ENCODE measurements around the gene KRTAP5-10. TPM values are rescaled to one million over a fixed set of nuclear protein-coding genes. Genes with fewer than 3 reads are reported as not detected.

Gene KRTAP5-10
- polyA plus RNA-seq, 2 of the 4 experiments (the other 2 are of a cell fraction) = not detected

DNA sequence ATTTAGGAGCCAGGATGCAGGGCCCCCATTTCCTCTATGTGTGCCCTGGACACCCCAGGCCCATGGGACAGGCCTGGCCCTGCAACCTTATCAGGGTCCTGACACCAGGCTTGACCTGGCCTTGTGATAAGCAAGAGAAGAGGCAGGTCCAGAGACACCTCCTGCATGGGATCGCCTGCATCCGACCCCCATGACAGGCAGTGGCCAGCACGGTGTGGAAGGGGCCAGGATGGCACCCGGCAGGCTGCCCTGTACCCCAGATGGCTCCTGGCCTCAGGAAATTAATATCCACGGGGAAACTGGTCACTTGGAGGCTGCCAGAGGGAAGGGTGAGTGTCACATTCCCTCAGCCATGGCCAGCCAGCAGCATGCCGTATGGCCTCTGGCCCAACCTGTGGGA, 10.4 kb upstream of the KRTAP5-10 start:
- ATAC-seq (no peak; a peak in 1 of 6 replicates), DNase-seq (ENCODE audit: low read depth in 1 of 2, low spot score in 1 of 2) (no peak), FAIRE-seq (no peak)
- POLR2A ChIA-PET = no interaction called here
- WGBS (ENCODE audit: missing lambda C conversion rate) = 80% methylated on average over 1 of the region's 6 CpGs
- Histone ChIP-seq H3K9me3 (no peaks in the 10 kb centered on the region), H3K27ac (no peak overlapping the region), H3K4me1 (no peaks in the 10 kb centered on the region), H3K4me2 (no peak overlapping the region), H3K4me3 (no peak overlapping the region)
- CTCF ChIA-PET = no interaction called here
- TF ChIP-seq NPAS2 (CRISPR knock-in tag; IDR thresholded peaks at IDR 0.05; ENCODE audit: borderline replicate concordance) = no peak

DNA sequence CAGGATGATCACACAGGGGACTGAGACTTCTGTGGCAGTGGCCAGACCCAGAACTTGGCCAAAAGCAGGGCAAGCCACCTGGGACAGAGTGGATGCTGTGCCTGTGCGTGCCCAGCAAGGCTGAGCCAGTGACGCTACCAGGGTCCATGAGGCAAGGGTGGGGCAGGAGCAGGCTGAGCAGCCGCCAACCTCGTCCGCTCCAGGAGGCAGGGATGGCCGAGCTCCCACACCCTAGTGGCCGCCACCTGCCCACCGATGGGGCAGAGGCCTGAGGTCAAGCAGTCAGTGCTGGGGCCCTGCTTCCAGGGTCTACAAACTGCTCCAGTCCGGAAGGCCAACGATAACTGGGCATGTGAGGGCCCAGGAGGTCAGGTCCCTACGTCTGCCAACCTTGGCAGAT, 9.9 kb upstream of the KRTAP5-10 start:
- no peak for ATAC-seq
- CTCF ChIA-PET = no interaction called here
- TF ChIP-seq NPAS2 (CRISPR knock-in tag; IDR thresholded peaks at IDR 0.05; ENCODE audit: borderline replicate concordance) (no peak), SREBF2 (IDR thresholded peaks at IDR 0.05) (no peak), MAFK (IDR thresholded peaks at IDR 0.05; ENCODE audit: partially characterized antibody) (no peak), PHF8 (IDR thresholded peaks at IDR 0.05; ENCODE audit: borderline replicate concordance, low read depth) (no peak), CHD4 (IDR thresholded peaks at IDR 0.05; ENCODE audit: borderline replicate concordance) (no peak), ZC3H11A (IDR thresholded peaks at IDR 0.05) (no peak), KDM5A (IDR thresholded peaks at IDR 0.05) (no peak), MYC (IDR thresholded peaks at IDR 0.05; ENCODE audit: borderline replicate concordance, low read length) (no peak), ZNF302 (CRISPR knock-in tag; IDR thresholded peaks at IDR 0.05) (no peak), EP300 (IDR thresholded peaks at IDR 0.05) (no peak), CBX8 (IDR thresholded peaks at IDR 0.05) (no peak), KDM1A (IDR thresholded peaks at IDR 0.05; ENCODE audit: low read depth) (no peak)
- TF ChIP-seq, protein P1, sequence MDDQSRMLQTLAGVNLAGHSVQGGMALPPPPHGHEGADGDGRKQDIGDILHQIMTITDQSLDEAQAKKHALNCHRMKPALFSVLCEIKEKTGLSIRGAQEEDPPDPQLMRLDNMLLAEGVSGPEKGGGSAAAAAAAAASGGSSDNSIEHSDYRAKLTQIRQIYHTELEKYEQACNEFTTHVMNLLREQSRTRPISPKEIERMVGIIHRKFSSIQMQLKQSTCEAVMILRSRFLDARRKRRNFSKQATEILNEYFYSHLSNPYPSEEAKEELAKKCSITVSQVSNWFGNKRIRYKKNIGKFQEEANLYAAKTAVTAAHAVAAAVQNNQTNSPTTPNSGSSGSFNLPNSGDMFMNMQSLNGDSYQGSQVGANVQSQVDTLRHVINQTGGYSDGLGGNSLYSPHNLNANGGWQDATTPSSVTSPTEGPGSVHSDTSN (IDR thresholded peaks at IDR 0.05) = no peak
- TF ChIP-seq, protein P2, sequence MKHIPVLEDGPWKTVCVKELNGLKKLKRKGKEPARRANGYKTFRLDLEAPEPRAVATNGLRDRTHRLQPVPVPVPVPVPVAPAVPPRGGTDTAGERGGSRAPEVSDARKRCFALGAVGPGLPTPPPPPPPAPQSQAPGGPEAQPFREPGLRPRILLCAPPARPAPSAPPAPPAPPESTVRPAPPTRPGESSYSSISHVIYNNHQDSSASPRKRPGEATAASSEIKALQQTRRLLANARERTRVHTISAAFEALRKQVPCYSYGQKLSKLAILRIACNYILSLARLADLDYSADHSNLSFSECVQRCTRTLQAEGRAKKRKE (CRISPR knock-in tag; IDR thresholded peaks at IDR 0.05; ENCODE audit: low read depth) = no peak
- TF ChIP-seq, protein P3, sequence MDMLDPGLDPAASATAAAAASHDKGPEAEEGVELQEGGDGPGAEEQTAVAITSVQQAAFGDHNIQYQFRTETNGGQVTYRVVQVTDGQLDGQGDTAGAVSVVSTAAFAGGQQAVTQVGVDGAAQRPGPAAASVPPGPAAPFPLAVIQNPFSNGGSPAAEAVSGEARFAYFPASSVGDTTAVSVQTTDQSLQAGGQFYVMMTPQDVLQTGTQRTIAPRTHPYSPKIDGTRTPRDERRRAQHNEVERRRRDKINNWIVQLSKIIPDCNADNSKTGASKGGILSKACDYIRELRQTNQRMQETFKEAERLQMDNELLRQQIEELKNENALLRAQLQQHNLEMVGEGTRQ (IDR thresholded peaks at IDR 0.05) = no peak
- Histone ChIP-seq H3K4me1 (no peaks in the 10 kb centered on the region), H3K4me3 (no peak overlapping the region), H3K27ac (no peak overlapping the region), H3K4me2 (no peak overlapping the region), H3K9me3 (no peaks in the 10 kb centered on the region)
- FAIRE-seq = no peak
- WGBS (ENCODE audit: missing lambda C conversion rate) = 62% methylated on average over 11 of the region's 11 CpGs
- DNase-seq (ENCODE audit: low read depth in 1 of 2, low spot score in 1 of 2) = no peak
- POLR2A ChIA-PET = no interaction called here

DNA sequence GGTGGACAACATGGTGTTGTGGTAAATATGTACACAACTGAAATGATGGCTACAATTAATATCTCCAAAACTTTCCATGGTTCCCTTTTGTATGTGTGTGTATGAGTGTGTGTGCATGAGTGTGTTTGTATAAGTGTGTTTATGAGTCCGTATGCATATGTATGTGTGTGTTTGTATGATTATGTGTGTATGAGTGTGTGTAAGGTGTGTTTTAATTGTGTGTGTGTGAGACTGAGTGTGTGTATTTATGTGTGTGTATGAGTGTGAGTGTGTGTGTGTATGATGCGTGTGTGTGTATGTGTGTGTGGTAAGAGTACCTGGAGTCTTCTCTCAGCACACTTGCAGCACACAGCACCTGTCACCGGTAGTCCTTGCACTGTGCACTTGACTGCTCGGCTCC, 9.3 kb upstream of the KRTAP5-10 start:
- ATAC-seq (no peak), DNase-seq (ENCODE audit: low read depth in 1 of 2, low spot score in 1 of 2) (no peak), FAIRE-seq (no peak)
- ChIA-PET POLR2A (no interaction called here), CTCF (no interaction called here)
- Histone ChIP-seq H3K4me2 (no peak overlapping the region), H3K4me3 (no peak overlapping the region), H3K9me3 (peaks cover under 1% of the 10 kb centered on the region; the same call in 1 of the 3 replicates), H3K27ac (no peak overlapping the region), H3K4me1 (no peaks in the 10 kb centered on the region)
- WGBS (ENCODE audit: missing lambda C conversion rate) = 62% methylated on average over 4 of the region's 4 CpGs
- TF ChIP-seq JUN (IDR thresholded peaks at IDR 0.05) (no peak), JUNB (IDR thresholded peaks at IDR 0.05) (no peak), ZSCAN20 (CRISPR knock-in tag; IDR thresholded peaks at IDR 0.05) (no peak)

DNA sequence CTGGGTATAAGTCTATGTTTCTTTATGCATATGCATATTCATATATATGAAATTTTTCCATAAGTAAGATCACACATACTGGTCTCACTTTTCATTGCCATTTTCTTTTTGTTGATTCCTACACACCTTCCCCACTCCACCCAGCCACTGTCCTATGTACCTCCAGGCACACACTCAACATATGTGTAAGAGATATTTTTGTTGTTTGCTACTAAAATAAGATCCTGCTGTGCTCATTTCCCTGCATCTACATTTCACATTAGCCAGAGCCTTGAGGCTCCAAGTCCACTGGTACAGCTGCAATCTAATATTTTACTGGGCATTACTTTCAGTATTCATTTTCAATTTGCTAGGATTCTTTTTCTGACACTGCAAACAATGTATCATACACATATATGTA, 8.1 kb upstream of the KRTAP5-10 start:
- POLR2A ChIA-PET = no interaction called here
- FAIRE-seq = no peak
- TF ChIP-seq KDM5A (IDR thresholded peaks at IDR 0.05) (no peak), RAD21 (conservative IDR thresholded peaks at IDR 0.05 in 1 of 2, IDR thresholded peaks at IDR 0.05 in 1 of 2) (no peak), TP53 (CRISPR knock-in tag; IDR thresholded peaks at IDR 0.05) (no peak), RFX5 (IDR thresholded peaks at IDR 0.05) (no peak), RCOR1 (IDR thresholded peaks at IDR 0.05; ENCODE audit: low read depth, low read length) (no peak), ZC3H11A (IDR thresholded peaks at IDR 0.05) (no peak), ESRRA (IDR thresholded peaks at IDR 0.05; ENCODE audit: borderline replicate concordance, low read length) (no peak), TFCP2L1 (CRISPR knock-in tag; IDR thresholded peaks at IDR 0.05) (no peak), CBX8 (IDR thresholded peaks at IDR 0.05) (no peak), FOSB (CRISPR knock-in tag; IDR thresholded peaks at IDR 0.05) (no peak), POLR2A (IDR thresholded peaks at IDR 0.05; ENCODE audit: low read length) (no peak)
- TF ChIP-seq, protein P2 (CRISPR knock-in tag; IDR thresholded peaks at IDR 0.05; ENCODE audit: low read depth) = no peak
- TF ChIP-seq, protein P4, sequence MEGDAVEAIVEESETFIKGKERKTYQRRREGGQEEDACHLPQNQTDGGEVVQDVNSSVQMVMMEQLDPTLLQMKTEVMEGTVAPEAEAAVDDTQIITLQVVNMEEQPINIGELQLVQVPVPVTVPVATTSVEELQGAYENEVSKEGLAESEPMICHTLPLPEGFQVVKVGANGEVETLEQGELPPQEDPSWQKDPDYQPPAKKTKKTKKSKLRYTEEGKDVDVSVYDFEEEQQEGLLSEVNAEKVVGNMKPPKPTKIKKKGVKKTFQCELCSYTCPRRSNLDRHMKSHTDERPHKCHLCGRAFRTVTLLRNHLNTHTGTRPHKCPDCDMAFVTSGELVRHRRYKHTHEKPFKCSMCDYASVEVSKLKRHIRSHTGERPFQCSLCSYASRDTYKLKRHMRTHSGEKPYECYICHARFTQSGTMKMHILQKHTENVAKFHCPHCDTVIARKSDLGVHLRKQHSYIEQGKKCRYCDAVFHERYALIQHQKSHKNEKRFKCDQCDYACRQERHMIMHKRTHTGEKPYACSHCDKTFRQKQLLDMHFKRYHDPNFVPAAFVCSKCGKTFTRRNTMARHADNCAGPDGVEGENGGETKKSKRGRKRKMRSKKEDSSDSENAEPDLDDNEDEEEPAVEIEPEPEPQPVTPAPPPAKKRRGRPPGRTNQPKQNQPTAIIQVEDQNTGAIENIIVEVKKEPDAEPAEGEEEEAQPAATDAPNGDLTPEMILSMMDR (IDR thresholded peaks at IDR 0.05) = no peak
- TF ChIP-seq, protein P5, sequence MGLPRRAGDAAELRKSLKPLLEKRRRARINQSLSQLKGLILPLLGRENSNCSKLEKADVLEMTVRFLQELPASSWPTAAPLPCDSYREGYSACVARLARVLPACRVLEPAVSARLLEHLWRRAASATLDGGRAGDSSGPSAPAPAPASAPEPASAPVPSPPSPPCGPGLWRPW (IDR thresholded peaks at IDR 0.05) = no peak

More for the DNA sequence above, 8.1 kb upstream of the KRTAP5-10 start:
- CTCF ChIA-PET = interaction anchor here (0.6 kb wide), 1 partner anchor 8 kb away, joined by 3 read pairs; no protein-coding TSS in a partner anchor
- Histone ChIP-seq H3K27ac (no peak overlapping the region), H3K4me2 (no peak overlapping the region), H3K9me3 (peaks cover 13% of the 10 kb centered on the region), H3K4me1 (no peaks in the 10 kb centered on the region), H3K4me3 (no peak overlapping the region)
- ATAC-seq = no peak
- DNase-seq (ENCODE audit: low read depth in 1 of 2, low spot score in 1 of 2) = no peak
